Measurements from ENCODE around the gene CALML5.

DNA sequence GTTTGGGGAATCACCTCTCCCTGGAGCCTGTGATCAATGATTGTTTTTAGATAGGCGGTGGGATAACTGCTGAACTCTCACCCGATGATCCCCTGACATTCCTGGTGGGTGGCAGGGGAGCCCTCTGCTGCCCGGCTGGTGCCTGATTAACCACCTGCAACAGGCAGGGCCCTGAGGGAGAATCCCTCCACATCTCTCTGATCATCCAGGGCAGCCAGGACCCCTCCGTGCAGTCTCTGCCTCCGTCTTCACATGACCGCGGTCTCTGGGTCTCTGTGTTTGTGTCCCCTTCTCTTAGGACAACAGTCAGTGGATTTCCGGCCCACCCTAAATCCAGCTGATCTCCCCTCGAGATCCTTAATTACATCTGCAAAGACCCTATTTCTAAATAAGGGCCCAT, 17.4 kb downstream of the CALML5 start:
- TF ChIP-seq, protein P1, sequence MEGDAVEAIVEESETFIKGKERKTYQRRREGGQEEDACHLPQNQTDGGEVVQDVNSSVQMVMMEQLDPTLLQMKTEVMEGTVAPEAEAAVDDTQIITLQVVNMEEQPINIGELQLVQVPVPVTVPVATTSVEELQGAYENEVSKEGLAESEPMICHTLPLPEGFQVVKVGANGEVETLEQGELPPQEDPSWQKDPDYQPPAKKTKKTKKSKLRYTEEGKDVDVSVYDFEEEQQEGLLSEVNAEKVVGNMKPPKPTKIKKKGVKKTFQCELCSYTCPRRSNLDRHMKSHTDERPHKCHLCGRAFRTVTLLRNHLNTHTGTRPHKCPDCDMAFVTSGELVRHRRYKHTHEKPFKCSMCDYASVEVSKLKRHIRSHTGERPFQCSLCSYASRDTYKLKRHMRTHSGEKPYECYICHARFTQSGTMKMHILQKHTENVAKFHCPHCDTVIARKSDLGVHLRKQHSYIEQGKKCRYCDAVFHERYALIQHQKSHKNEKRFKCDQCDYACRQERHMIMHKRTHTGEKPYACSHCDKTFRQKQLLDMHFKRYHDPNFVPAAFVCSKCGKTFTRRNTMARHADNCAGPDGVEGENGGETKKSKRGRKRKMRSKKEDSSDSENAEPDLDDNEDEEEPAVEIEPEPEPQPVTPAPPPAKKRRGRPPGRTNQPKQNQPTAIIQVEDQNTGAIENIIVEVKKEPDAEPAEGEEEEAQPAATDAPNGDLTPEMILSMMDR (IDR thresholded peaks at IDR 0.05): no peak
- TF ChIP-seq POLR2A (IDR thresholded peaks at IDR 0.05) (no peak), POLR2AphosphoS5 (IDR thresholded peaks at IDR 0.05) (no peak)

All from stomach (tissue), 4 donors.